Activated CD4-positive, alpha-beta T cell treated with anti-CD3 and anti-CD28 coated beads, Interleukin-2, amount 10 ng/mL, durations not matched to agents 7 days and 5 days (primary cell): ENCODE measurements around the gene PDGFD. TPM values are rescaled to one million over a fixed set of nuclear protein-coding genes. Genes with fewer than 3 reads are reported as not detected.

Source experiments
- CTCF ChIA-PET: fragments of 350-600 bp; sonication (Branson Sonifier 250); formaldehyde crosslinking; loops from one replicate; lab custom pipeline; 2021; ENCODE audit warnings: antibody characterized with exemption; lab: Charles Lee
- POLR2A ChIA-PET: fragments of 350-600 bp; sonication (Branson Sonifier 250); formaldehyde crosslinking; loops from one replicate; lab custom pipeline; 2021; ENCODE audit warnings: antibody characterized with exemption; lab: Charles Lee
- DNase-seq: peaks from one replicate; pipeline ENCODE4 v3.0.0-alpha.2; 2020
- H3K27ac Mint-ChIP-seq: one replicate; pipeline ENCODE4 v1.8.0; 2021; ENCODE audit warnings: mild to moderate bottlenecking, moderate library complexity, mixed read lengths
- H3K27me3 Mint-ChIP-seq: one replicate; pipeline ENCODE4 v1.8.0; 2021; ENCODE audit warnings: mixed read lengths
- H3K36me3 Mint-ChIP-seq: one replicate; pipeline ENCODE4 v1.8.0; 2021; ENCODE audit warnings: low read depth, mixed read lengths
- H3K4me1 Mint-ChIP-seq: one replicate; pipeline ENCODE4 v1.8.0; 2021; ENCODE audit warnings: mixed read lengths
- H3K4me3 Mint-ChIP-seq: one replicate; pipeline ENCODE4 v1.8.0; 2021; ENCODE audit warnings: mild to moderate bottlenecking, moderate library complexity, mixed read lengths
- H3K9me3 Mint-ChIP-seq: one replicate; pipeline ENCODE4 v1.8.0; 2021; ENCODE audit warnings: mixed read lengths
- total RNA-seq, 2 experiments: library from RNA; stranded (reverse); gene quantifications; one replicate each; pipeline ENCODE4 v1.2.3, GENCODE V29; 2021

The PDGFD gene
- total RNA-seq, 2 experiments from 2014 or later, result not detected

DNA sequence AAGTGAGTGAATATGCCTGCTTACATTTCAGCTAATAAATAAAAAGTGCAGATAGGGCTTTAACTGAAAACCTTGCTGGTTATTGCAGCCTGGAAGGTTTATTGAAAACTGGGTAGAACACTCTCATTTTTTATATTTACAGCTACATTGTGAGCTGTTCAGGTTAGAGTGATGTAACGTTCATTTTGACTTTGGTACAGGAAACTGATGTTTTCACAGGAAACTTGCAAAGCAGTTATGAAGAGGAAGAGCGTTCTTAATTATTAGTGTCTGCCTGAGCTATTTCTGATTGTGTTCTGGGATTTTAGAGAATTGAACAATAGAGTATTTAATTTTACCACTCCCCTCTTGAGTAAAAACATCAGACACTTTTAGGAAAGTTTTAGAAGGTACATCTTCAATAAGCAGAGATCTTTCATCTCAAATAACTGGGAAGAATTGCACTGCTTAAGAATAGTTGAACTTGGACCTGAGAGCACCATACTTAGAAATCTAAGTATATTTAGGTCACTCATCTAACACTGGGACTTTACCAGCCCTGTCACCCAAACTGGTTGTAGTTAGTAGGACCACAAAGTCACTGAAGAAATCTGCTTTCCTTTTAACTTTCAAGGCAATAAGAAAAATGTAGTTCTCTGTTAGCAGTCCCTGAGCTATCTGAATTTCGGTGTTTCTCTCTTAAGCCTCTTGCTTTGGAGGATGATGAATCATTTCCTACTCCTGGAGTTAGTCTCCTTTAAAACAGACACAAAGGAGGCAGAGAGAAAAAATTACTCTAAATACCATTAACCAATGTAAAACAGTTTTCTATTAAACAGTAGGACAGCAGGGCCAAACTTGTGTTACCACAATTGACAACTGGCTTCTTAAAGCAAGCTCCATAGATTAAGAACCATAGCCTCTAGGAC lies 256.1 kb downstream of the PDGFD start:
- ChIA-PET POLR2A (no interaction called here), CTCF (no interaction called here)
- Mint-ChIP-seq H3K9me3 (no peaks in the 10 kb centered on the region), H3K27ac (no peak overlapping the region), H3K4me3 (no peak overlapping the region), H3K27me3 (no peaks in the 10 kb centered on the region), H3K36me3 (no peaks in the 10 kb centered on the region), H3K4me1 (no peaks in the 10 kb centered on the region)
- no peak for DNase-seq

DNA sequence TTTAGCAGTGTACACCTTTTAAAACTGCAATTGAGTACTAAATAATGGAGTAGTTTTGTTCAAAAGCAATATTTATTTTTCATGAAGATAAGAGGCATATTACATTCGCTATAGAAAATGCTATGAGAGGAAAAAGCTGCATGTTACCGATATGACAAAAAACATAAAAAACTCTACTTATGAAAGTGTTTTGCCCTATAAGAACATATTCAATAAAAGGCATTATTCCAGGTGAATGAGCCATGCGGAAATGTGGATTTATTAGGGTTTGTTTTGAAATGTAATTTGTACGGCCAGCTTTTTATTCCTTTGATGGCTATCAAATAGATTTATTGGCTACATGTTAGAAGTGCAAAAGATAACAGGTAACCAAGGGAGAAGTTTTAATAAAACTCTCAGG lies 256.8 kb downstream of the PDGFD start:
- Mint-ChIP-seq H3K36me3 (no peaks in the 10 kb centered on the region), H3K27me3 (no peaks in the 10 kb centered on the region), H3K4me1 (no peaks in the 10 kb centered on the region), H3K27ac (no peak overlapping the region), H3K9me3 (no peaks in the 10 kb centered on the region), H3K4me3 (no peak overlapping the region)
- ChIA-PET CTCF (no interaction called here), POLR2A (no interaction called here)
- DNase-seq, result no peak

DNA sequence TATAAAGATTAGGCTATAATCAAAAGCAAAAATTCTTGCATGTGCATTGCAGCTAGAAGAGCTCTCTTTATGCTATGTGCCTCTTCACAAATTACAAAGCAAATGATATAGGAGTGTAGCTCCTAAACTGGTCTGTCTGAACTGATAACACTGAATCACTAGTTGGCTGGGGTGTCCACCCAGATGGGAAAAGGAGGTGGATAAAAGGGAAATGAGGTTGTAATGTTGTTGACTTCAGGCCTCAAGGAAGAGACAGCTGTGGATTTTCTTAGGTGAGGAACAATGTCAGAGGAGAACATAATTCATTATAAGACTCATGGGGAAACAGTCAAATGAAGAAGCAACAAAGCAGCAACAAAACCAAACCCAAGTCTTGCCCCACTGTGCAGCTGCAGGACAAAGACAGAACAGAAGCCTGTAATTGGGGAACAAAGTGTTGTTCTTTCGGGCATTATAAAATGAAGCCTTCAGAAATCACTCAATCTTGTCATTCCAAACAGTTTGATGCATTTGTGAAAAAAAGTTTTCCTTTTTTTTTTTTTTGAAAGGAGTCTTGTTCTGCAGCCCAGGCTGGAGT lies 257.6 kb downstream of the PDGFD start:
- POLR2A ChIA-PET, result no interaction called here
- peaks cover 4% of the 10 kb centered on the region for H3K9me3 Mint-ChIP-seq
- no peaks in the 10 kb centered on the region for H3K27me3 Mint-ChIP-seq
- no peak overlapping the region for H3K4me3 Mint-ChIP-seq
- H3K27ac Mint-ChIP-seq, result no peak overlapping the region
- no peaks in the 10 kb centered on the region for H3K4me1 Mint-ChIP-seq
- CTCF ChIA-PET, result no interaction called here
- DNase-seq, result no peak
- H3K36me3 Mint-ChIP-seq, result no peaks in the 10 kb centered on the region

DNA sequence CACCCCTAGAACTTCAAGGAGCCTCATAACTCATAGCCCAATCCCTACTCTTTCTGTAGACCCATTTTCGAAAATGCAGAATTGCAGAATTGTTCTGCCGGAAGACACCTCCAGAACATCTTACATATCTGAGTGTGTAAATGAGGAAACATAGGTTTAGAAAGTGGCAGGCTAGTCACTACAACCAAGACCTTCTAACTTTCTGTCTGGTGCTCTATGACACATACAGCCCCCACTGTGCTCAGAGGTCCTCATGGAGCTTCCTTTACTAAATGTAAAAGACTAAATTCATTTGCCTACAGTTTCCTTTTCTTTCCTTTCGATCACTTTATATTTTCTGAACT lies 259.7 kb downstream of the PDGFD start:
- Mint-ChIP-seq H3K4me3 (no peak overlapping the region), H3K27me3 (no peaks in the 10 kb centered on the region), H3K36me3 (no peaks in the 10 kb centered on the region), H3K9me3 (peaks cover 4% of the 10 kb centered on the region), H3K4me1 (no peaks in the 10 kb centered on the region), H3K27ac (no peak overlapping the region)
- CTCF ChIA-PET, result no interaction called here
- DNase-seq, result no peak
- POLR2A ChIA-PET, result no interaction called here

DNA sequence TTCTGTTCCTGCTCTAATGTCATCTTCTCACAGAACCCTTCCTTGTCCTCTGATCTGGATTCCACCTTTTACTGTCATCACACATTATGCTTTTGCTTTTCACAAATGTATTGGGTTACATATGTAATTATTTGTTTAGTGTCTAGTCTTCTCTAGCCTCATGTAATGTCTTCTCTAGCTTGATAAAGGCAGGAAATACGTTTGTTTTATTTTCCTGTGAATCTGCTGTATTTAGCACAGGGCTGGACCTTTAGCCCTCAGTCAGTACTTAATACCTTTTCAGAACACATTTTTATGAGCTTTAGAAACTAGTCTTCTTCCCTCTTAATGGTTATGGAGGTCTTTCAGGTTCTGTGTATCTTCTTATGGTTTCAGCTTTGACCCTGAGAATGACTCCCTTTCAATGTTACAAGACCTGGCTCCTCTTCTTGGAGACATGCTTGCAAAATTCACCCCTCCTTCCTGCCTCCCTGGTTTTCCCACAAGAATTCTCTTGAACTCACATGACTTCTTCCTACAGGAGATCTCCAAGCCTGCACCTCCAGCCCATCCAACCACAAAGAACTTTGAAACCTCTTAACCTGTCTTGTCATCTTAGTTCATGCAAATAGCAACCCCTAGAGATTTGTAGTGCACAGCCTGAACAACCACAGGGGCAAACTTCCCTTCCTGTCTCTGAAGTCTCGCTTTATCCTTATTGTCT lies 260.2 kb downstream of the PDGFD start:
- no peaks in the 10 kb centered on the region for H3K36me3 Mint-ChIP-seq
- no peak for DNase-seq
- ChIA-PET CTCF (no interaction called here), POLR2A (no interaction called here)
- peaks cover 4% of the 10 kb centered on the region for H3K9me3 Mint-ChIP-seq
- no peak overlapping the region for H3K4me3 Mint-ChIP-seq
- no peaks in the 10 kb centered on the region for H3K4me1 Mint-ChIP-seq
- H3K27ac Mint-ChIP-seq, result no peak overlapping the region
- H3K27me3 Mint-ChIP-seq, result no peaks in the 10 kb centered on the region

DNA sequence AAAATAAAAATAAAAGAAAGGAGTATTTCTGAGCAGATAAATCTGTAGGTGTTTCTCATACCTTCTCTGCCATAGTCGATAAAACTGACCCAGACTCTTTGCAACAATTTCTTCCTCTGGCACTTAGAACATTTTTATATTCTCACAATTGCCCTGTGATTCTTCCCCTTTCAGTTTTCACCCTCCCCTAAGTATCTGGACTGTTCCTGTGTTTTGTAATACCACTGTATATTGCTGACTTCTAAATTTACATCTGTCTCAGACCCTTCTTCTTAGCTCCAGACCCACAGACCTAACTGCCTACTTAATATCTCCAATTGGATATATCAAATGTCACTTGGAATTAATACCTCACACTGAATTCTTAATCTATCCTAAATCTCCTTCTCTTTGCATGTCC lies 261.0 kb downstream of the PDGFD start:
- Mint-ChIP-seq H3K27ac (no peak overlapping the region), H3K36me3 (no peaks in the 10 kb centered on the region), H3K4me3 (no peak overlapping the region), H3K9me3 (peaks cover 4% of the 10 kb centered on the region), H3K4me1 (no peaks in the 10 kb centered on the region), H3K27me3 (no peaks in the 10 kb centered on the region)
- ChIA-PET CTCF (no interaction called here), POLR2A (no interaction called here)
- no peak for DNase-seq

DNA sequence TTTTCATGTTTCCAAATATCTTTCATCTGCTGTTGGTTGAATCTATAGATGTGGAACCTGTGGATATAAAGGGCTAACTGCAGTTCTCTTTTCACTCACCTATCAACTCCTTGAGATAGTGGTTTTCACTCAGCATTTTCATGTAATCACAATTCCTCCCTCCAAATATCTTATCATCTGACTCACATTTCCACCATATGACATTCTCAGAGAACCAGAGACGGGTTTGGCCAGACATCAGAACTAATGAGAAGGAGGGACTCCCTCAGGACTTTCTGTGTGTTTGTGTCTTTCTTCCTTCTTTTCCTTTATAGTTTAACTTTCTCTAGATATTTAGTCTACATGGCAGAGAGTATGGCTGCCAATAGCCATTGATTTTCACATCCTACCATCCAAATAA lies 262.3 kb downstream of the PDGFD start:
- Mint-ChIP-seq H3K9me3 (peaks cover 4% of the 10 kb centered on the region), H3K36me3 (no peaks in the 10 kb centered on the region), H3K4me3 (no peak overlapping the region), H3K27me3 (no peaks in the 10 kb centered on the region), H3K4me1 (no peaks in the 10 kb centered on the region), H3K27ac (no peak overlapping the region)
- POLR2A ChIA-PET, result no interaction called here
- DNase-seq, result no peak
- CTCF ChIA-PET, result no interaction called here

DNA sequence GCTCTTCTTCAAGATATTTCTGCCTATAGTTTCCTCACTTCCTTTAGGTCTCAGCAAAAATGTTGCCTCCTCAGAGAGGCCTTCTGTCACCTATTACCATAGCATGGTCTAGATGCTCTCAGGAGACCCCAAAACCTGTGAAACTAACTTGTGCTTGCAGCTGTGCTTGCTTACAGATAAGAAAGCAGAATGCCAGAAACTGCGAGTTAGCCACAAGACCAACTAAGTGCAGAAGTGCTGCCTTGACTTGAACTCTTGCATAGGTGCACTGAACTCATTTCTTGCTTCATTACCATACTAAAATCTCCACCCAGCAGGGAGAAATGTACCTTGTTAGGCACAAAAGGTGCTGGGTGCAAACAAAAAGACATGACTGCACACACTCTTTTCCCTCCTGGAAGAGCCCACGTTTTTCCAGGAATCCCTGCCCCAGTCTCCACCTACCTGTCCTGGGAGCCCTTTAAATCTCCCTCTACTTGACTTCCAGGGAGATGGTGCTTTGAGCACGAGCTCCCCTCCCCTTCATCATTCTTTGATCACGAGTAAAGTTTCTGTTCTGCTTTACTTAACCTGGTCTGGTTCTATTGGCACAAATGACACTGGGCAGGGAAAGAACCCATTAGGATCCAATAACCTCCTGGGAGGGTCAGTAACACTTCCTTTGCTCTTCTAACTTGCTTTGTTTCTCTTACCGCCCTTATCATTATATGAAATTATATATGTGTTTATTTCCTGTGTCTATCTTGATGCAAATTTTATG lies 265.2 kb downstream of the PDGFD start:
- ChIA-PET CTCF (no interaction called here), POLR2A (no interaction called here)
- H3K36me3 Mint-ChIP-seq, result no peaks in the 10 kb centered on the region
- H3K9me3 Mint-ChIP-seq, result peaks cover 4% of the 10 kb centered on the region
- no peaks in the 10 kb centered on the region for H3K27me3 Mint-ChIP-seq
- H3K27ac Mint-ChIP-seq, result peak overlapping the region; percentile 43
- no peak for DNase-seq
- no peak overlapping the region for H3K4me3 Mint-ChIP-seq
- H3K4me1 Mint-ChIP-seq, result no peaks in the 10 kb centered on the region

DNA sequence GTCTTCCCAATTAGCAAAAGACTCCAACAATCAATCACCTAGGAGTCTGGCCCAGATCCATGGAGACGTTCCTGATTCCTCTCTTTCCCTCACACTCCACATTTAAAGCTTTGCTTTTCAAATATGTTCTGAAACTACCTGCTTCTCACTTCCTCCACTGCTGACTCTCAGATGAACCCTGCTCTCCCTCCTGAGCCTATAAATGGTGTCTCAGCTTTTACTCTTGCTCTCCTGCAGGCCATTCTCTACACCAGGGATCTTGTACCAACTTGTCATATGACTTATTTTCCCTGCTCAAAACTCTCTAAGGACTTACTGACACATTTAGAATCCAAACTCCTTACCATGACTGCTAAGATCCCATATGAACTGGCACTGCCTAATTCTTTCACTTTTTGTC lies 265.9 kb downstream of the PDGFD start:
- peaks cover 4% of the 10 kb centered on the region for H3K9me3 Mint-ChIP-seq
- ChIA-PET CTCF (no interaction called here), POLR2A (no interaction called here)
- no peaks in the 10 kb centered on the region for H3K36me3 Mint-ChIP-seq
- DNase-seq, result no peak
- no peaks in the 10 kb centered on the region for H3K27me3 Mint-ChIP-seq
- no peak overlapping the region for H3K4me3 Mint-ChIP-seq
- H3K27ac Mint-ChIP-seq, result no peak overlapping the region
- H3K4me1 Mint-ChIP-seq, result no peaks in the 10 kb centered on the region

DNA sequence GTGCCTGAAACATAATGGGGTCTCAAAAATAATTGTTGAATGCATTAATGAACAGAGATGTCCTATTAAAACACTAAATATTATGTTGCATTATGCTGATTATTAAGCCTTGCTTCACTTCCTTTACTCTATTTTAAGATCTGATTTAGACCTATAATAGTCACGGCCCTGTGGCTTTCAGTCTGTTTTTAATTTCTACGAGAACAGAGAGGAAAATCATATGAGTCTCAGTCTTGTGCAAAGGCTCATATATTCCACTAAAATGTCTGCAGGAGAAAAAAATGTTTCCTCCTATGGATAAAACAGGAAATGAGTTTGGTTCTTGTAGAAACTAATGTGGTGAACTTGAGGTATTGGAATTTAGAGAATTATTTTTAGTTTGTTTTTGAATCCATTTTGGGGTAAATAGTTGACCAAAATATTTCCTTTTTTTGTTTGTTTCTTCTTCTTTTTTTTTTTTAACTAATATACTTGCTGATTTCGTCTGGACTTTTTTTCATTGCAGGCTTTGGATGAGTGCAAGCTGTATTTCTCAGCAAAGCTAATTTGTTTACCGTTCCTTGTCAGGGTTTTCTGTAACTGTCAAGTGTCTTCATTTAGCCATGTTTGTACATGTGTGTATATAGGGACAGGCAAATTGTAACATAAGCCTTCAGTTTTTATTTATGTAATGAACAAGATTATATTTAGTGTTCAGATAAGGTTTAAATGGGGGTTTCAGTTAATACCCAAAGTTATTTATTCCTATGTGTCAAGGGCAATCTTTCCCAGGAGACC lies 266.6 kb downstream of the PDGFD start:
- no peaks in the 10 kb centered on the region for H3K27me3 Mint-ChIP-seq
- no peak overlapping the region for H3K27ac Mint-ChIP-seq
- H3K4me3 Mint-ChIP-seq, result no peak overlapping the region
- no peaks in the 10 kb centered on the region for H3K4me1 Mint-ChIP-seq
- DNase-seq, result no peak
- H3K36me3 Mint-ChIP-seq, result no peaks in the 10 kb centered on the region
- CTCF ChIA-PET, result no interaction called here
- POLR2A ChIA-PET, result no interaction called here
- peaks cover 4% of the 10 kb centered on the region for H3K9me3 Mint-ChIP-seq

DNA sequence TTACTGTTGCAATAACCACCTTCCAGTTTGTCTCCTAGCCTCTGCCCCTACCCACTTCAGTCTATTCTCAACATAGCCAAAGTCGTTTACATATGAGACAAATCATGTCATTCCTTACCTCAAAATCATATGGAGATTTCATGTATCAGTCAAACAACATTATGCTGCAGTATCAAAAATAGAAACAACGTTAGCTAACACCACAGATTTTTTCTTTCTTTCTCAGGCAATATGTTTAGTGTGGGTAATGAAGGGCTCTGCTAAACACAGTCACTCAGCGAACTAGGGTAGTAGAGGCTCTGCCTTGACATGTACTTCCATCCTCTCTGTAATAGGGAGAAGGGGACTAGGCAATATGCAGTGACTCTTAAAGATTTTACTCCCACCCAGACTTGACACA lies 268.8 kb downstream of the PDGFD start:
- ChIA-PET POLR2A (no interaction called here), CTCF (no interaction called here)
- no peaks in the 10 kb centered on the region for H3K36me3 Mint-ChIP-seq
- DNase-seq, result no peak
- H3K9me3 Mint-ChIP-seq, result no peaks in the 10 kb centered on the region
- no peak overlapping the region for H3K27ac Mint-ChIP-seq
- H3K27me3 Mint-ChIP-seq, result no peaks in the 10 kb centered on the region
- no peaks in the 10 kb centered on the region for H3K4me1 Mint-ChIP-seq
- no peak overlapping the region for H3K4me3 Mint-ChIP-seq

DNA sequence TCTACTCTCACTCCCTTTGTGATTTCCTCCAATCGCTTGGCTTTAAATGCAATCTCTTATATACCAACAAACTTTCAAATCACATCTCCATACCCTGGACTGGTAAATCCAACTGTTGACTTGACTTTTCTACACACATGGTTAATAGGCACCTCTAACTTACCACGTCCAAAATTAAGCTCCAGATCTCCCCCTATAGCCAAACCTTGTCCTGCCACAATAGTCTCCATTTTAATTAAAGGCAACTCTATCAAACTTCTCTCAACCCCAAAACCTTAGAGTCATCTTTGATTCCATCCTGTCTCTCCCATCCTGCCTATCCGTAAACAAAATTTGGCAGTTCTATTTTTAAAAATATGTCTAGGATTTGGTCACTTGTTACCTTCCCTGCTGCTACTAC lies 269.3 kb downstream of the PDGFD start:
- no peak overlapping the region for H3K27ac Mint-ChIP-seq
- H3K4me1 Mint-ChIP-seq, result no peaks in the 10 kb centered on the region
- H3K9me3 Mint-ChIP-seq, result no peaks in the 10 kb centered on the region
- no peak for DNase-seq
- POLR2A ChIA-PET, result no interaction called here
- no peak overlapping the region for H3K4me3 Mint-ChIP-seq
- CTCF ChIA-PET, result no interaction called here
- no peaks in the 10 kb centered on the region for H3K36me3 Mint-ChIP-seq
- no peaks in the 10 kb centered on the region for H3K27me3 Mint-ChIP-seq
